HG02623 (cell line): ENCODE data around the gene GPR153.
A peak's percentile ranks its signal among the peaks of the same experiment; 100 is the strongest.

ENCODE experiments used
- ATAC-seq: cut with Tn5 transposase; IDR thresholded peaks from one replicate; pipeline ENCODE4 v1.9.1; 2021; ENCODE audit warnings: moderate library complexity; ENCODE audit not compliant: unreplicated experiment

Gene GPR153

DNA sequence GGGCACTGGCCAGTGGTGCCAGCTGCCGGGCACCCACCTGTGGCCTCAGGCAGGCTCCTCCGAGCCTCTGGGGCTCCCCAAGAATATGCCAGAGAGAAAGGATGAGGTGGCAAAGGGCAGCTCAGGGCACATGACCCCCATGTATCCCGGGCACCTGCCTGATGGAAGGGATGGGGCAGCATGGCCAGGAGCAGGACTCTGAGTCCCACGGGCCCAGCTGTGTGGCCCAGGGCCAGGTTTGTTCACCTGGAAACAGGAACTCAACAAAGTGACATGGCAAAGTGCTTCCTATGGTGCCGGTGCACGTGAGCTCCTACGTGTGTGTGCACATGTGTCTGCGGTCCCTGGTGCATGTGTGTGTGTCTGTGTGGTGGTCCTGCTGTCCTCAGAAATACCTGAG, 9.5 kb upstream of the GPR153 start:
- no peak for ATAC-seq

DNA sequence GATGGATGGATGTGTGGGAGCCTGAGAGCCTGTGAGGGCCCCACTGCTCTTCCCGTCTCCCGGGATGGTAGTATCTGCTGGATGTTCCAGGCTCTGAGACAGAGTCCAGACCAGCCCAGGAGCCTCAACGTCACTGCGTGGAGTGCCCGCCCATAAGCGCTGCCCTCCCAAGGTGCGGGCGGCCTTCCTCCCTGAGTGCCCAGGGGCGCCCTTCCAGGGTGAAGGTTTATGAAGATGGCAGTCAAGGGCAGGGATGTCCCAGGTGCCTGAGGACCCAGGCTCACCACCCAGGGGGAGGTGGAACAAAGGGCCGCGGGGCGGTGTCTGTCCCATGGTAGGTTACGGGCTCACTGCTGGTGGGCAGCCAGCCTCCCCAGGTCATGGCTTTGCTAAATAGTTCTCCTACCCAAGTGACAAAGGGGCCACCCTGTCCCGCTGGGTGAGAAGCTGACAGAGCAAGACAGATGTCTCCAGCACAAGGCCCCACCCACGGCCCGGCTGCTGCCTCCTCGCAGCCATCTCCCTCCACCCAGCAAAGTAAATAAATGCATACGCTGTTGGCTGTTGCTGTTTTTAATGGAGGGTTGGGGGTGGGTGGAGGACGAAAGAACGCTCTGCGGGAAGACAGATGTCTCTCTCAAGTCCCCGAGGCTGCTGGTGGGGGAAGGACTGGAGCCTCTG, 9.0 kb upstream of the GPR153 start:
- ATAC-seq = no peak

DNA sequence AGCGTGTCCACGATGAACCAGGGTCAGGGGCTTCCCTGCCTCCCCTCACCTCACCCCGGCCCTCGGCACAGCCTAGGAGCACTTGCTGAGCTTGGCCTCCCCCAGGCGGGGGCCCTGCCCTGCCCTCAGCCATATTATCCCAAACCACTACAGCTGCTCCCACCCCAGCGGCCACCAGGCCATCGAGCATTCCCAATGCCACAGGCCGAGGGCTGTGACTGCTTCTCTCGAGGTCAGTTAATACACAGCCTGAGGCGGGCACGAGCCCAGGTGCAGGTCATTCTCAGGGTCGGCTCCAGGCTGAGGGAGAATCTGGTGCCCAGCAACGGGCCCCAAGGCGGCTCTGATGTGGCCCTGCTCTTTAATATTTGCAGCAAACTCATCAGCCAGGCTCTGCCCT, 8.4 kb upstream of the GPR153 start:
- ATAC-seq = no peak

DNA sequence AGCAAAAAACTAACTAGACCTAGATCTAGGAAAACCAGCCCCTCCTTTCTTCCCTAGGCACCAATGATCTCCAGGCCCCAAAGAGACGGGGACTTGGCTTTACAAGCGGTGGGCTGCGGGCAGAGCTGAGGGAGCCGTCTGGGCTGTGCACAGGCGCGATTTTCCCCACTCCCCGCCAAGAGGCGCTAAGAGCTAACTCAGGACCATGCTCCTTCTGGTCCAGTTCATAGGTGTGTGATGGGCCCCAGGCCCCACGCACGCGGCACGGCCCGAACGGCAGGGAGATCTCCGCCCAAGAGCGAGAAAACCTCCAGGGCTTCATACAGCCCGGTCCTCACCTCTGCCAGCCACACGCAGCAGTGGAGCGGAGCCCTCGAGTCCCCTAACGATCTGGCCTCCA, 7.5 kb upstream of the GPR153 start:
- no peak for ATAC-seq

DNA sequence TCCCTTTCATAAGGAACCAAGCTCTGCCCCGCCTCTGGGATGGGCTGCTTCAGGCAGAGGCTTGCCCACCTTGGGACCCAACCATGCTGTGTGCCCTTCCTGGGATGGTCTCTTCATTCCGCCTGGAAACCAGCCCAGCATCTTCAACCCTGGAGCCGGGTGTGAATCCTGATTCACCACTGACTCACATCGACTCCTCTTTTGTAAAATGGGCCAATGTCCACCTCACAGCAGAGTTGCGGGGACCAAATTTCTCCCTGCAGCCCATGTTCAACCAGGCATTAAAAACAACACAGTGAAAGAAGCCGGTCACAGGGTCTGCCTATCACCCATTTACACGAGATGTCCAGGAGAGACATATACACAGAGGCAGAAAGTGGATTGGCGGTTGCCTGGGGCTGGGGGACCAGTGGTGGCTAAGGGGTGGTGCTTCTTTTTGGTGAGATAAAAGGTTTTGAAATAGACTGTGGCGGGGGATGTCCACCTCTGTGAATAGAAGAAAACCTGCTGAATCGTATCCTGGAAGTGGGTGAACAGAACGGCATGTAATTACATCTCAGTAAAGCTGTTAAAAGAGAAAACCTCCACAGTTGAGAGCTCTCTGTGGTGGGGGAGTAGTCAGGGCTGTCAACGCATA, 6.9 kb upstream of the GPR153 start:
- ATAC-seq = no peak

DNA sequence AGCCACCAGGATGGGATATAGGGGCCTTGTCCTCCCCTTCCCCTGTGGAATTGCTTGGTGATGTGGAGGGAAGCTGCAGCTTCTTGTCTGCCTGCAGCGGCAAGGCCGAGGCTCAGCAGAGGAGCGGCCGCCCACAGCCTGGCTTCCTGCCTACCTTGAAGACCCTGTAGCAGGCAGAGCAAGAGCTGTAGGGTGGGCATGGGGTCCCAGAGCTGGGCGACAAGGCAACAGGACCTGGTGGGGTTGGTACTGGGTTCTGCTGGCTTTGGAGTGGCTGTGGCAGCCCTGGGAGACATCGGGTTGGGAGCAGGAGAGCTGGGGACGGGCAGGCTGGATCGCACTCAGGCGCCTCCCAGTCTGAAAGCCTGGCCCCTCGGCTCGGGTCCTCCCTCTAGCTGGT, 5.7 kb upstream of the GPR153 start:
- no peak for ATAC-seq

DNA sequence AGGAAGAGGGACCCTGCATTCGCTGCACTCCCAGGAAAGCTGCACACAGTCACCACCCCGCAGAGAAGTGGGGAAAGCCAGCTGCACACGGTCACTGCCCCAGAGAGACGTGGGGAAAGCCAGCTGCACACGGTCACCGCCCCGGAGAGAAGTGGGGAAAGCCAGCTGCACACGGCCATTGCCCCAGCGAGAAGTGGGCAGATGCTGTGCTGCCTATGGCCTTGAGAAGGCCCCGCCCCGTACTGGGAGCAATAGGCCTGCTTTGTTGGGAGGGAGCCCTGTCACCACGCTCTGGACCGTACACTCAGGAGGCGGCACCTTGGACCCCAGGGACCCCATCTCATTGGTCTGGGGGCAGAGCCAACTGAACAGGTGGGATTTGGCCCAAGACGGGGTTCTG, 4.3 kb upstream of the GPR153 start:
- ATAC-seq = no peak

DNA sequence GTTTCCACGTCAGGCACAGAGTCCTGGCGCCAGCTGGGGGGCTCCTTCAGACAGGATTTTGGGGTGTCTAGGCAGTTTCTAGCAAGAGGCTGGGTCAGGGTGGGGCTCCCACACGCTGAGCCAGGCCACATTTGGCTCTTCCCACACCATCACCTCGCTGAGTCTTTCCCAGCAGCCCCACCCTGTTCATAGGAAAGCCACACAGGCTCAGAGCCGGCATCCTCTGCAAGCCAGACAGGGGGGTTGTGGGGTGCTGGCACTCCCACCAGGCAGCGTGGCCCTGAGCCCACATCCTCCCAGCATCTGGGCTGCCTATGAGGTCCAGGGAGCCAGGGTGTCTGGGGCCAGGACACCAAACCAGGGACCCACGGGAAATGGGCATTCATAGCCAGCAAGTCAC, 2.8 kb upstream of the GPR153 start:
- ATAC-seq = no peak

DNA sequence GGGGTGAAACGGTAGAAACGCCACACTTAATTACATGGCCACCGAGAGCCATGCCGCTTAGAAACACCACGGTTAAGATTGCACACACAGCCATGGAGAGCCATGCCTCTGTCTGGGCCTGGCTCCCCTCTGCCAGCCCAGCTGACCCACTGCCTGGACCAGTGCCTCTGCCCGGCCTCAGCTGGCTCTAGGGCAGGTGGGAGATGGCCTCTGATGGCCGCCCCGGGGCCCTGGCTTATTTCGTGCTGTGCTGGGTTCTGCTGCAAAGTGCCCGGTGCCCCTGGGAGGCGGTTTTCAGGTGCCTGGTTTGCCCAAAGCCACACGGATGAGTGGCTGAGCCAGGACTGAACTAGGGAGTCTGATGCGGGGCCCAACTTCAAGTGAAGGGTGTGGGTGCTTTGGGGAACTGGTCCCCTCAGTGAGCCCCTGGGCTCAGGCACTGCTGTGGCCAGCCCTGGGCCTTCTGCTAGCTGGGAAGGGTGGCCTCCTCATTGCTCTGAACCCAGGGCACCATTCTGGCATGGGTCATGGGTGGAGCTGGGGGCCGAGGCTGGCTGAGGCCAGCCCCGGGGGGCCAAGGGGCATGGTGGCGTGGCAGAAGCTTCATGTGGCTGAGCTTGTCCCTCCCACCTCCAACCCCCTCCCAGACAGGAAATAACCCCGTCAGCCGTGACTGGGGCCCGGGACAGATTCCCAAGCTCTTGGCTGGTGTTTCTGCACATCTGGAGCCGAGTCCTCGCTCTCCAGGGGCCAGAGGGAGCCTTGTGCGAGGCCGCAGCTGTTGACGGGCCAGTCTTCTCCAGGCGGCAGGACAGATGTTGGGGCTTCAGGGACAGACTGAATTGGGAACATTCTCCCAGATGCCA, 1.9 kb upstream of the GPR153 start:
- no peak for ATAC-seq

DNA sequence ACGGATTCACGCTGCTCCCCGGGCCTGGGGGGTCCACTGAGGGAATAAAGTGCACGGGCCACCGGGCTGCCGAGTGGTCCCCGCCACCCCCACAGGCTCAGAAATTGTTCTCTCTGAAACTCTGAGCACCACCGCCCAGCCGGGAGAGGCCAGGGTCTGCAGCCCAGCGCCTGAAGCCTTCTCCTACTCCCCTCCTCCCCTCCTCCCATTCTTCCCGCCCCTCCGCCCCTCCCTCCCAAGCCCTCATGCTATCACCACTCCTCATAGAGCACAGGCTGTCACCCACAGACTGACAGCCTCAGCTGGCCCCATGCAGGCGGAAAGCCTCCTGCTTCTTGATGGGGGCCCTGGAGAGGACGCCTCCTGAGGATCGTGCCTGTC, 707 bp upstream of the GPR153 start:
- ATAC-seq = no peak

DNA sequence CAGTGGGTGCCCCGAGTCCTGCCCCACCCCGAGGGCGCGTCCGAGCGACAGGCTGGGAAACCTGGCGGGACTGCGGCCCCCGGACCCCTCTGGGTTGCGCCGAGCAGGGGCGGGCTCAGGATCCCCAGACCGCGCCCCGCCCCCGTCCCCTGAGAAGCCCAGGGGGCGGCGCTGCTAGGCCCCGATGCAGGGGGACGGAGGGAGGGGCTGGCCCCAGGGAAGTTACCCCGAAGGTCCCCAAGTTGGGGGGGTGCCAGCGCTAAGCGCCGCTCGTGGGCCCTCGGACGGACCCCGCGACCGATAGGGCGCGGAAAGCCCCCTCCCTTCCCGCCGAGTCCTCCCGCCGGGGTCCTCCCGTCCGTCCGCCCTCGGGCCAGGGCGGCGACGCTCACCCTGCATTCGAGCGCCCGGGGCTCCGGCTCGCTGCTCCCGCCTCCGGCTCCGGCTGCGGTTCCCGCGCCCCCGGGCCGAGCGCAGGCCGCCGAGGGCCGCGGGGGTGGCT, 414 bp downstream of the GPR153 start:
- no peak for ATAC-seq

DNA sequence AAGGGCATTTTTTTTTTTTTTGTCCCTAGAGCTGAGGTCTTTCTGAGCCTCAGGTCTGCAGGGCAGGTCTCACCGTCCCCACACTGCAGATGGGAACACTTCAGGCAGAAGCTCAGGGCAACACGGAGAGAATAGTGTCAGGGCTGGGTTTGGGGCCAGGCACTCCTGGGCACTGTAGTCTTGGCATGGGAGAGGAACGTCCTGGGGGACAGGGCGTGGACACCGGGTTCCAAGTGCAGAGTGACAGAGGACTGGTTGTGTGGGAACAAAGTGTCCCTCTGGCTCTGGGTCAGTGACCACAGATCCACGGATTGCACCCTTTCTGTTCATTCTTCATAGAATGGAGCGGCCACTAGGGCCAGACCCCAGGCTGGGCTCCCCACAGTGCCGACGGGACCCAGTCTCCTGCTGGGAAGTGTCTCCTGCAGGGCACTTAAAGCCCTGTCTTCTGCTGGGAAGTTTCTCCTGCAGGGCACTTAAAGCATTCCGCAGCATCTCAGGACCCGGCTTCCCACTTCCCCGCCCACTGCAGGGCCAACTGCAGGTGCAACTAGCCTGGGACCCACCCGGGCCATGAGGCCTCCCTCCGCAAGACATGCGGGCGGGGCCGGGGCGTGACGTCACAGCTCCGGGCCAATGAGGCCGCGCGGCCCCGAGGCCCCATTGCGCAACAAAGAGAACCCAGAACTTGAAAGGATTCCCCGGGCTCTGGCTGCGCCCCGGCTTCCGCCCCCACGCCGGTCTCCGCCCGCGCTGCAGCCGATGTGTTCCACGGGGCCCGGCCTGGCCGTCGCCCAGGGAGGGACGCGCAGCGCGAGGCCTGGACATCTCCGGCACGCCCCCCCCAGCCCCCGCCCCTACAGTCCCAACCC, 1.2 kb downstream of the GPR153 start:
- ATAC-seq = peak; percentile 41

DNA sequence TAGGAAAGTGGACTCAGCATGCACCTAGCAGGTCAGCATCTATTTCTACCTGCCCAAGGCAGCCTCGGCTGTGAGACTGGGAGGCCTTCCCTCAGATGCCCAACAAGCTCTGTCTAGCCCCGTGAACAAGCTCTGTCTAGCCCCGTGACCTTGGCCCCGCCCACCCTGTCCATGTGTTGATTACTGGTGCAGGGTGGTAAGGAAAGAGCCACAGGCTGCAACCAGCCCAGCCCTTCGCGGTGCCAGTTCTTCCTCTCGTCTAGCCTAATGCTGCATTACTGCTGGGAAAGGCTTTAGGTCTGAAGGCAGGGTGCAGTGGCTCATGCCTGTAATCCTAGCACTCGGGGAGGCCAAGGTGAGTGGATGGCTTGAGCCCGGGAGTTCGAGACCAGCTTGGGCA, 2.2 kb downstream of the GPR153 start:
- no peak for ATAC-seq

DNA sequence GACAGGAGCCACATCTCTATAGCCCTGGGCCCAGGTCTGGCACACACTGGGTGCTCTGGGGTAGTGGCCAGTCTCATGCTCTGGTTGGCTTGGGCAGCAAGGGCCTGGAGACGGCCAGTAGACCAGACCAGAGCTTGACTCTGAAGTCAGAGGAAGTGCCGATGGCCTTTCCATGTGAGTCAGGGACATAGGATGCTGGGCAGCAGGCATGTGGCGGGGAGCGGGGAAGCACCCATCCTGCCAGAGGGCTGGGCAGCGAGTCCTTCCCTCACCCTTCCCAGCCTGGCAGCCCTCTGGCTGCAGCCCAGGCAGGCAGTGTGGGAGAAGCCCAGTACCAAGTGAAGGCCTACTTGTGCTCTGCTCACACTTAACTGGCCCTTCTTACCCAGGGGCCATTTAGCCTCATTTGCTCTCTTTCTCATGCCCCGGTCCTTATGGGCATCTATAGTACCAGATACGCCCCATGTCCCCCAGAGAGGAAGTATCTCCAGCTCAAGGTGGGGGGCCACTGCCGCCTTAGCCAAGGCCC, 3.3 kb downstream of the GPR153 start:
- ATAC-seq = no peak

DNA sequence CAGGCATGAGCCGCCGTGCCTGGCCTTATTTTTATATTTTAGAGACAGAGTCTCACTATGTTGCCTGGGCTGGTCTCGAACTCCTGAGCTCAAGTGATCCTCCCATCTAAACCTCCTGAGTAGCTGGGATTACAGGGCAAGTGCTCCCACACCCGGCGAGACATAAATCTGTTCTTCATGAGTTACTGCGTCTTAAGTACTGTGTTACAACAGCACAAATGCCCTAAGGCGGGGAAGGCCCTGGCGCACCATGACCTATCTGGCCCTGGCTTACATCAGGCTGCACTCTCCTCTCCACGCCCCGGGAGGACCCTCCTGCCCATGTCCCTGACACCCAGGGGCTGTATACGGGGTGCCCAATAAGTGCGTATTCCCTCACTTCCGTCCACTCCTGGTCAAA, 4.3 kb downstream of the GPR153 start:
- ATAC-seq = no peak

DNA sequence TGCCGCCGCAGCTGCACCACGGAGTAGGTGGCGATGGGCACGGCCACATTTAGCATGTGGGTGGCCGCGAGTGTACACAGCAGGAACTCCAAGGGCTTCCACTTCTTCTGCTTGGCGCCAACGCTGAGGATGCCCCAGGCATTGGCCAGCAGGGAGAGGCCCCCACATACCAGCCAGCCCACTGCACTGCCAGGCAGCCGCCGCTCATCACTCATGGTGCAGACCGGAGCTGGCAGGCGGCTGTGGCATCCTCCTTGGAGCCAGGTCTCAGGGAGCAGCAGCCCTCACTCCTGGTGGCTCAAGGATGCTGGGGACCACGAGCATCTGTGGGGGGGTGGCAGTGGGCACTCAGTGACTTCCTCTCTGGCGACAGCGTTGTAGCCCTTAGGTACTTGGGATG, 6.2 kb downstream of the GPR153 start:
- ATAC-seq = no peak

DNA sequence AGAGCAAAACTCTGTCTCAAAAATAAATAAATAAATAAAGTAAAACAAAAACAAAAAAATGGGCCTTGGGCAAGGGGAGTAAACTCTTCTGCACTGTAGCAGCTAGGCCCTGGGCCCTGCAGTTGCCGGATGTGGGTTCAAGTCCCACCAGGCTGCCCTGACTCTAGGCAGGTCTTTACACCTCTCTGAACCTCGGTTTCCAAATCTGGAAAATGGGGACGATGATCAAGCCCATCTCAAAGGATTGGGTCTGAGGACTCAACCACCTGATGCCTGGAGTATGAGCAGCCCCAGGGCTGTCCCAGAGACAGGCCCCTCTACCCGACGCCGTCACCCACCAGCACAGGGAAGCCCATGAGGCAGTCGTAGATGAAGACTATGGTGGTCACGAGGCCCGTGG, 7.5 kb downstream of the GPR153 start:
- no peak for ATAC-seq

DNA sequence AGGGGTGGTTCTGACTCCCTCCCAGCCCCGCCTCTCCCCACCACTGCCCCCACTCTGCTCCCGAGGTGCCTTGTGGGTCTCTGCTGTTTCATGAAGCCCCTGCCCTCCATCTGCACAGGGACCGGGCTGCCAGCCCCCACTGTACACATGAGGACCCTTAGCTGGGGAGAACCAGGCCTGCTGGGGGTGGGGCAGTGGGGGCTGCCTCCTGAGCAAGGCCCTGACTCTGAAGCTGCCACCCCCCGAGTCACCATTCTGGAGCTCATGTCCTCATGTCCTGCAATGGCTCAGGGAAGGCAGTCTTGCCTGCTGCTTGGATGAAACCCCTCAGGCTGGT, 8.6 kb downstream of the GPR153 start:
- ATAC-seq = no peak

DNA sequence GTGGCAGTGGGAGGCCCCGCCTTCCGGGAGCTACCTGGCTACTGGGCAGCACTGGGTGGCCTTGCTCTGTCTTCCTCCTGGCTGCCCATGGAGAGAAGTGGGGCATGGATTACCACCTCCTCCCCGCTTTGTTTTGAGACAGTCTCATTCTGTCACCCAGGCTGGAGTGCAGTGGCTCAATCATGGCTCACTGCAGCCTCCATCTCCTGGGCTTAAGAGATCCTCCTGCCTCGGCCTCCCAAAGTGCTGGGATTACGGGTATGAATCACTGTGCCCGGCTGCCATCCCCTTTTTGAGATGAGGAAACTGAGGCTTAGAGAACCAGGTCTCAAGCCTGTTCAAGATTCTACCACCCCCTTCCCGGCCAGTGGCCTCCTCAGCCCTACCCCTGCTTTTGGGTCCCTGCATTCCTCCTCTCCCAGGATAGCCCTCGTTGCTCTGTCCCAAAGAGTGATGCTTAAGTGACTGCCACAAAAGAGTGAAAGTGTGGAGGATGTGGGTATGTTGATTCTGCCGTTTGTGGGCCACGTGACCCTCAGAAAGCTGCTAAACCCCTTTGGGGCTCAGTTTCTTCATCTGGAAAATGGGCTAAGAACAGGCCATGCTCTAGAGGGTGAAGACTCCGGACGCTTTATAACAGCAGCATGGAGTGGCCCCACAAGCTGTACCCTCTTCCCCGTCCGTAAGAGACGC, 9.1 kb downstream of the GPR153 start:
- ATAC-seq = no peak

DNA sequence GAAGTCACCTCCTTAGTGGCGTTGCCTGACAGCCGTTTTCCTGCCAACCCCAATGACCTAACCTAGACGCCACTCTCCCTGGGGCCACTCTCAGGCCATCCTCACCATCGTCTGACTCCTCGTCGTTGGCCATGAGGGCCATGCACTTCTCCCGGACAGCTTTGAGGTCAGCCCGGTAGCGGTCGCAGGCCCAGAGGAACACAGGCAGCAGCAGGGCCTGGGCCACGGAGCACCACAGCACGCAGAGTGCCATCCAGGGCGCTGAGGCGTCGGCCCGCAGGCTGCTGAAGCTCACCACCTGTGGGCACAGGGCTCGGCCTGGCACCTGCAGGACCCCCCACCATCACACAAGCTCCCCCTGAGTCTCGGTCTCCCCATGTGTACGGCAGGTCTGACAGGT, 9.7 kb downstream of the GPR153 start:
- ATAC-seq = no peak
